ENCODE data around the gene CDC37L1.

DNA sequence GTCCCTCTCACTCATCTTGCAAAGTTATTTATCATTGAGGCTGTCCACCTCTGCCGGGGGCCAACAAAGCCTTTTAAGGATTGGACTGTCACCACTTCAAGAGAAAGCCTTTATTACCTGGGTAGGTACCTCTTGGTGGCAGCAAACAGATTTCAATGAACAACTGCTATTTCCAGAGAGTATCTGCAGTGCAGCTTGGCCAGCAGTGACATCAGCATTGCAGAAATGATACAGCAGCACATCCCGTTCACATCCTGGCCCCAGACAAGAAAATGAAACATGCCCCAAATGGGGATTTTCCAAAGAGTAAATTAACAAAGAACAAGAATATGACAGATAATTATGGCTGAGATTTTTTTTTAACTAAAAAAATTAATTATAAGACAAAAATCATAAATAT is 10.8 kb upstream of the CDC37L1 start:
- no peak for TF ChIP-seq POLR2A (IDR thresholded peaks at IDR 0.05; ENCODE audit: low read length)
- no peak for TF ChIP-seq GATA1 (IDR thresholded peaks at IDR 0.05; ENCODE audit: low read depth, low read length)

All from erythroblast (primary cell).